ENCODE results near the gene CAB39L. TPM values are rescaled to one million over a fixed set of nuclear protein-coding genes. Genes with fewer than 3 reads are reported as not detected.

The CAB39L gene
- total and polyA plus RNA-seq, 9 of the 15 experiments (the other 6 are each of a cell fraction or from before 2014, with no cell fraction given), result 1.1 to 4.2 (median 2.6) TPM

GRCh38 chr13:49302817-49303216 lies 141.0 kb downstream of the CAB39L start (continued):
- no peak for TF ChIP-seq NFIX (CRISPR knock-in tag; IDR thresholded peaks at IDR 0.05; ENCODE audit: low read depth)
- no peak for TF ChIP-seq ZFP1 (CRISPR knock-in tag; IDR thresholded peaks at IDR 0.05)
- TF ChIP-seq ZNF511 (CRISPR knock-in tag; IDR thresholded peaks at IDR 0.05), result no peak
- TF ChIP-seq ZSCAN29 (IDR thresholded peaks at IDR 0.05), result no peak
- TF ChIP-seq NONO (IDR thresholded peaks at IDR 0.05; ENCODE audit: low read depth in 2 of 2, low read length in 1 of 2), result no peak
- TF ChIP-seq SMARCB1 (IDR thresholded peaks at IDR 0.05; ENCODE audit: insufficient read length, low read depth), result no peak

- no peak overlapping the region for H3K4me2 ChIP-seq (ENCODE audit: insufficient read depth, low read length)
- WGBS (ENCODE audit: insufficient coverage, low coverage, missing lambda C conversion rate), result 49% methylated on average over 6 of the region's 7 CpGs
- no peaks in the 10 kb centered on the region for H3K36me3 ChIP-seq (ENCODE audit: control insufficient read depth, insufficient read depth, low read length)
- intact Hi-C loops (cut with micrococcal nuclease), result loop anchor here (5.0 kb wide), 1 partner anchor 120 kb away; no protein-coding TSS in a partner anchor
- H3K27me3 ChIP-seq (ENCODE audit: control insufficient read depth in 2 of 2, insufficient read depth in 2 of 2, low read length in 2 of 2), result no peaks in the 10 kb centered on the region
- H3K4me3 ChIP-seq, result no peak overlapping the region
- ChIA-PET CTCF (ENCODE audit: low intra/inter-chr PET ratio) (interaction anchor here (0.5 to 2.8 kb wide), 3 partner anchors 135 to 305 kb away, joined by 5 to 17 read pairs (median 11); no protein-coding TSS in a partner anchor), POLR2A (interaction anchor here (0.6 to 0.7 kb wide), 2 partner anchors 9 to 43 kb away, joined by 3 read pairs; no protein-coding TSS in a partner anchor)
- no peak overlapping the region for H3K9ac ChIP-seq (ENCODE audit: insufficient read depth in 1 of 2, low read depth in 2 of 2, low read length in 2 of 2)
- no peak for FAIRE-seq
- peaks cover 2 to 6% of the 10 kb centered on the region in 2 experiments; a peak in 3 of 5 replicates for H3K4me1 ChIP-seq (replicated peaks in 1 of 2; ENCODE audit: control insufficient read depth in 2 of 2, insufficient read depth in 2 of 2, low read length in 2 of 2)
- H4K20me1 ChIP-seq (replicated peaks; ENCODE audit: control insufficient read depth, insufficient read depth, low read length), result no peaks in the 10 kb centered on the region
- no peaks in the 10 kb centered on the region for H3K9me3 ChIP-seq (replicated peaks; ENCODE audit: control insufficient read depth, insufficient read depth, low read depth, low read length)
- no peak overlapping the region for H3K27ac ChIP-seq (ENCODE audit: extremely low read depth, low read depth, low read length)
- BruUV-seq (replicated peaks), result no TSS peak
- H2AFZ ChIP-seq (ENCODE audit: low read depth, low read length), result no peak overlapping the region
- no peaks in the 10 kb centered on the region for H3K9me1 ChIP-seq (ENCODE audit: control insufficient read depth, insufficient read depth, low read length)
- H3K79me2 ChIP-seq (ENCODE audit: control insufficient read depth, insufficient read depth, low read length), result no peaks in the 10 kb centered on the region
- no peak for ATAC-seq
- DNase-seq (ENCODE audit: extremely low read depth in 1 of 4, low spot score in 3 of 4), result no peak
- in situ Hi-C loops (cut with MboI), result loop anchor here (10.0 kb wide), 1 partner anchor 133 kb away; no protein-coding TSS in a partner anchor
- TF ChIP-seq ZNF583 (CRISPR knock-in tag; IDR thresholded peaks at IDR 0.05) (no peak), ZNF655 (CRISPR knock-in tag; IDR thresholded peaks at IDR 0.05) (no peak), TCFL5 (CRISPR knock-in tag; conservative IDR thresholded peaks at IDR 0.05) (no peak), GATAD2B (IDR thresholded peaks at IDR 0.05; ENCODE audit: borderline replicate concordance) (no peak), RNF219 (CRISPR knock-in tag; IDR thresholded peaks at IDR 0.05) (no peak), TRIM28 (IDR thresholded peaks at IDR 0.05) (no peak), IRF2 (CRISPR knock-in tag; IDR thresholded peaks at IDR 0.05) (no peak), YBX1 (IDR thresholded peaks at IDR 0.05) (no peak), IRF9 (tag; IDR thresholded peaks at IDR 0.05) (no peak), ID3 (CRISPR knock-in tag; IDR thresholded peaks at IDR 0.05) (no peak), ID3 (tag; IDR thresholded peaks at IDR 0.05) (no peak), ZBTB17 (CRISPR knock-in tag; IDR thresholded peaks at IDR 0.05) (no peak)
These were observed 141.6 kb downstream of the CAB39L start for GRCh38 chr13:49302222-49302621.

Data from K562 (cell line).